NB4 (cell line): ENCODE data around the gene NEU4.
"Not testable (repeated sequence)": the region's sequence is repeated elsewhere in the genome, so short reads cannot be mapped to it uniquely, and the experiment has no call there.

Experiments used
- DNase-seq: peaks from one replicate; pipeline ENCODE4 v3.0.0; 2010; ENCODE audit warnings: low read depth
- H3K4me3 ChIP-seq: one replicate; pipeline ENCODE4 v1.5.1; 2011; ENCODE audit warnings: mild to moderate bottlenecking, low read depth, low read length, moderate library complexity
- CTCF ChIP-seq: IDR thresholded peaks from one replicate; pipeline ENCODE4 v1.5.1; 2012; ENCODE audit warnings: low read depth, low read length
- MYC ChIP-seq: IDR thresholded peaks from 2 replicates; pipeline ENCODE4 v1.6.1; 2011; ENCODE audit warnings: low read depth, low read length
- POLR2A ChIP-seq: IDR thresholded peaks from 2 replicates; pipeline ENCODE4 v1.6.1; 2011; ENCODE audit warnings: mild to moderate bottlenecking; ENCODE audit not compliant: insufficient read length; ENCODE audit errors: extremely low read depth
- TF ChIP-seq, protein P1 (sequence below): IDR thresholded peaks from 2 replicates; pipeline ENCODE4 v1.6.1; 2011; ENCODE audit warnings: low read depth, low read length

The NEU4 gene

DNA sequence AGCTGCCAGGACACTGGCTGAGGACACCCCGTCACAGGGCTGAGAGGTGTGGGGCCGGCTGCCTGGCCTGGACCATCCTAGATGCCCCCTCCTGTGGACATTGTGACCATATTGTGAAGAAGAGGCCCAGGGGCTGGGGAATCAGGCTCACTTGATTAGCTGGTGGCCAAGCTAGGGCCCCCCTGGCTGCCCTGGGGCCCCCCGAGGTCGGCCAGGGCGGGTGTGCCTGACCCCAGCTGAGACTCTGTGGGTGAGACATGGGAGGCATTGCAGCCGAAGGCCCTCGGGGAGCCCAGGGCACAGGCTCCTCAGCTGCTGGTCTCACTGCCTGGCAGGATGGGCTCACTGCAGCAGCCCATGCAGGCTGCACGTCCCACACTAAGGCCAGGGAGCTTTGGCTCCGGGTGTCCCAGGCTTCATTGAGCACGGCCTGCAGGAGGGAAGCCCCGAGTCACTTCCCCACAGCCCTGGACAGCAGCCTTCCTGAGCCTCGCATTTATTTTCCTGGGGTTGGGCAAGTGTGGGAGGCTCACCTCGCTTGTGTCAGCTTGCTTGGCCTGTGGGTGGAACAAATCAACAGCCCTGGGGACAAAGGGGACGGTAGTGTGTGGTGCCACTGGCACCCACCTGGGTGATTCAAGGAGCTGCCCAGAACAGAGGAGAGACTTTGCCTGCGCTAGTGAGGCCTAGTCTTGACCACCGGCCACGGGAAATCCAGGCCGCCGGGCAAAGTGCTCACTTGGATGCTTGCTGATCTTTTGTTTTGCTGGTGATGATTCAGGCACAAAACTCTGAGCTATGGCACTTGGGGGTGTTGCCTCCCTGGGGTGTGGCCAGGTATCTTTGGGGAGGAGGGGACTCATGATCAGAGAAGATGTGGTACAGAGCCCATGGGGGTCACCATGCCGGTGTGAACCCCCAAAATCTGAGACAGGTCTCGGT, 31.0 kb upstream of the NEU4 start:
- DNase-seq = peak; percentile 52
- TF ChIP-seq POLR2A (no peak), CTCF (no peak), MYC (no peak)
- TF ChIP-seq, protein P1, sequence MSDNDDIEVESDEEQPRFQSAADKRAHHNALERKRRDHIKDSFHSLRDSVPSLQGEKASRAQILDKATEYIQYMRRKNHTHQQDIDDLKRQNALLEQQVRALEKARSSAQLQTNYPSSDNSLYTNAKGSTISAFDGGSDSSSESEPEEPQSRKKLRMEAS = no peak
- no peak overlapping the region for H3K4me3 ChIP-seq

DNA sequence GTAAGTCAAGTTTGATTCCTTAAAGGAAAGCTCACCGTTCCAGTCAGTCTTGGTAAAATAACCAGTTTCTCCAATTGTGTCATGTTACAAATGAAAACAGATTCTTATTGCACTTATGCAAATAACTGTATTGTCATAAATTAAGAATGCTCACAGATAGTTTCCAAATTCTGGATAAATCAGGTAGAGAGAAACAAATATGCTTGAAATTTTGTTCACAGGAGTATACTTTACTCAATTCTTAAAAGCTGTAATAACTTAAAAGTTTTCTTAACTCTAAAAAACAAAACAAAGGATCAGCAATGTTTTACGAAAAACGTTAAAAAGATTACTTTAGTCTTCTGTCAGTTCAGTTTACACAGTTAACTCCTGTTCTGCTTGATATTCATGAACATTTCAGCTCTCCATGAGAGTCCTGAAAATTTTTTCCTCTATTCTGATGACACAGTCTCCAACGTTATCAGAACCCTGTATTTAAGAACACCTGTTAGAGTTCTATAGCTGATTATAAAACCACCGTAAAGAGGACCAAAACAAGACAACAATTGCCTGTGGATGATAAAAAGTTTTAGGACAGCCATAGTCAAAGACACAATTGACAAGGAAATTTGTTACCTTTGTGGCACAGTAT, 27.9 kb upstream of the NEU4 start:
- H3K4me3 ChIP-seq = no peak overlapping the region
- DNase-seq = no peak
- TF ChIP-seq POLR2A = no peak
- TF ChIP-seq MYC = no peak
- TF ChIP-seq, protein P1 = no peak
- no peak for TF ChIP-seq CTCF

- H3K4me3 ChIP-seq, DNase-seq: not testable (repeated sequence)
Observed at GRCh38 chr2:241782053-241782452, 26.9 kb upstream of the NEU4 start.

- DNase-seq = peak; percentile 1
- no peak overlapping the region for H3K4me3 ChIP-seq
- TF ChIP-seq MYC (no peak), CTCF (no peak), POLR2A (no peak)
- TF ChIP-seq, protein P1 = no peak
Observed at GRCh38 chr2:241788135-241788534, 20.9 kb upstream of the NEU4 start.

DNA sequence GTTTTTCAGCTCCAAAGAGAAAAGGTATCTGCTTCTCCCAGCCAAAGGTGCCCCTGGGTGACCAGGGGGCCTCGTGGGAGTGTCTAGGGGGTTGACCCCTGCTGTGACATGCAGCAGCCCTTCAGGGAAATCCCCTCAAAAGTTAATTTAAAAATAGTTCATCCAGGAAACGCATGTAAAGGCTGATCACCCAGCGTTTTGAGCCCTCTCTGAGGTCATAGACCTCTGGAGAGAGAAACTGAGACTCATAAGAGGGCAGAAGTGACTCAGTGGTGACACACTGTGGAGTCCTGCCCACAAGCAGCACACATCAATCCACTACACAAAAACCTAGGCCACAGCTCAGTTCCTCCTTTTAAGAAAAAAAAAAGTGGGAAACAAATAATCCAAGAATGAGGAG, 20.4 kb upstream of the NEU4 start:
- peak; percentile 57 for DNase-seq
- TF ChIP-seq POLR2A (no peak), MYC (no peak)
- TF ChIP-seq, protein P1 = no peak
- no peak overlapping the region for H3K4me3 ChIP-seq

DNA sequence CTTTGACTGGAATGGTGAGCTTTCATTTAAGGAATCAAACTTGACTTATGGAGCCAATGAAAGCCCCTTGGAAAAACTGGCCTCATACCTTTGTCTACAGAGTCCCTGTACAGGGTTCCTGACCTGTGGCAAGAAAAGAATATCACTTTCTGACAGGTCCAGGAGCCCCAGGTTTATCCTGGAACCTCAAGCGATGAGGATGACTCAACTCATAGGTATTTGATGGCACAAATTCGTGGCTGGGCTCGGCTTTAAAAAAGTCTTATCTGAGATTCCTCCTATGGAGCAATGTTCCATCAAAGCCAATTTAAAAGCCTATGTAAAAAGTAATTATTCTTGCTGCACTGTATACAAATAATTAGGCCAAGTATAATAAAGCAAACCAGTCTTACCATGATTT, 17.6 kb upstream of the NEU4 start:
- not testable (repeated sequence) for H3K4me3 ChIP-seq, DNase-seq

GRCh38 chr2:241793385-241793784, 15.6 kb upstream of the NEU4 start:
- TF ChIP-seq MYC = no peak
- TF ChIP-seq CTCF = no peak
- TF ChIP-seq POLR2A = no peak
- TF ChIP-seq, protein P1 = no peak
- H3K4me3 ChIP-seq = no peak overlapping the region
- no peak for DNase-seq
